B cell (primary cell): ENCODE data around the gene HTRA3. TPM values are rescaled to one million over a fixed set of nuclear protein-coding genes. Genes with fewer than 3 reads are reported as not detected.

Experiments
- ATAC-seq: fragments of 200-7000 bp; cut with Tn5 transposase; one replicate; pipeline ENCODE4 v1.10.0; 2021; ENCODE audit warnings: low read depth, mild to moderate bottlenecking, moderate number of reproducible peaks, moderate library complexity
- CTCF ChIA-PET: fragments of 350-600 bp; sonication (Branson Sonifier 250); formaldehyde crosslinking; loops from one replicate; lab custom pipeline; 2021; ENCODE audit warnings: antibody characterized with exemption, inconsistent platforms; lab: Charles Lee
- POLR2A ChIA-PET: fragments of 350-600 bp; sonication (Branson Sonifier 250); formaldehyde crosslinking; loops from one replicate; lab custom pipeline; 2021; ENCODE audit warnings: antibody characterized with exemption; lab: Charles Lee
- DNase-seq: peaks from one replicate; pipeline ENCODE4 v3.0.0; 2013
- H2AFZ ChIP-seq: 2 replicates; pipeline ENCODE4 v1.6.1; 2012; ENCODE audit warnings: mild to moderate bottlenecking, low read depth, low read length; ENCODE audit not compliant: insufficient read depth, poor library complexity, severe bottlenecking
- H3K27ac ChIP-seq, 2 donors: 1 replicate in 1 of 2; 2 replicates in 1 of 2; pipeline ENCODE4 v1.5.1; 2012 to 2013; ENCODE audit warnings: low read length in 2 of 2, mild to moderate bottlenecking in 2 of 2, moderate library complexity in 1 of 2
- H3K27me3 ChIP-seq, 4 experiments: fragments of 200-600 bp in 1 of 4; sonication (generic) in 1 of 4; replicated peaks in 1 of 4; 1 replicate in 2 of 4; 2 replicates in 2 of 4; pipeline versions ENCODE4 v1.6.1 to v1.7.0; 2013 to 2016; ENCODE audit warnings: low read length in 3 of 4, mild to moderate bottlenecking in 2 of 4, mixed read lengths in 1 of 4, moderate library complexity in 1 of 4; ENCODE audit not compliant: insufficient read depth in 4 of 4, control insufficient read depth in 3 of 4; ENCODE audit errors: control extremely low read depth in 1 of 4
- H3K36me3 ChIP-seq, 2 experiments: replicated peaks in 1 of 2; 1 replicate in 1 of 2; 2 replicates in 1 of 2; pipeline versions ENCODE4 v1.6.1 to v1.7.1; 2013; ENCODE audit warnings: low read length in 1 of 2; ENCODE audit not compliant: insufficient read depth in 2 of 2, control insufficient read depth in 1 of 2; ENCODE audit errors: control extremely low read depth in 1 of 2, extremely low read depth in 1 of 2
- H3K4me1 ChIP-seq, 2 donors: fragments of 200-600 bp in 1 of 2; sonication (generic) in 1 of 2; 1 replicate in 1 of 2; 2 replicates in 1 of 2; pipeline versions ENCODE4 v1.5.1 to v1.6.1; 2013 to 2017; ENCODE audit warnings: low read length in 2 of 2; ENCODE audit not compliant: control insufficient read depth in 2 of 2, insufficient read depth in 2 of 2
- H3K4me2 ChIP-seq: replicated peaks from 2 replicates; pipeline ENCODE3; 2012; ENCODE audit warnings: mild to moderate bottlenecking, low read depth, low read length; ENCODE audit not compliant: poor library complexity, severe bottlenecking
- H3K4me3 ChIP-seq, 5 experiments: fragments of 200-600 bp in 1 of 5; sonication (generic) in 1 of 5; 1 replicate in 3 of 5; 2 replicates in 2 of 5; pipeline versions ENCODE4 v1.5.1 to v1.7.0; 2011 to 2016; ENCODE audit warnings: low read length in 4 of 5, mild to moderate bottlenecking in 4 of 5, low read depth in 2 of 5, control low read depth in 1 of 5, moderate library complexity in 1 of 5; ENCODE audit not compliant: insufficient read depth in 1 of 5; ENCODE audit errors: control extremely low read depth in 1 of 5, extremely low read depth in 1 of 5
- H3K79me2 ChIP-seq: fragments of 200-600 bp; sonication (generic); one replicate; pipeline ENCODE4 v1.6.0; 2016; ENCODE audit warnings: low read length; ENCODE audit not compliant: control insufficient read depth, insufficient read depth
- H3K9ac ChIP-seq: fragments of 200-600 bp; sonication (generic); 2 replicates; pipeline ENCODE4 v1.6.1; 2017; ENCODE audit warnings: mild to moderate bottlenecking, low read length, moderate library complexity
- H3K9me3 ChIP-seq, 3 donors: one replicate each; pipeline versions ENCODE4 v1.6.1 to v1.7.1; 2013; ENCODE audit warnings: low read length in 2 of 3; ENCODE audit not compliant: control insufficient read depth in 2 of 3, insufficient read depth in 1 of 3; ENCODE audit errors: control extremely low read depth in 1 of 3
- H4K20me1 ChIP-seq: 2 replicates; pipeline ENCODE4 v1.6.0; 2012; ENCODE audit warnings: mild to moderate bottlenecking, low read length; ENCODE audit not compliant: insufficient read depth, control insufficient read depth, poor library complexity, severe bottlenecking
- H3K27ac Mint-ChIP-seq: one replicate; pipeline ENCODE4 v1.8.0; 2021; ENCODE audit warnings: mixed read lengths
- H3K27me3 Mint-ChIP-seq: one replicate; pipeline ENCODE4 v1.8.0; 2021; ENCODE audit warnings: mixed read lengths
- H3K4me1 Mint-ChIP-seq: one replicate; pipeline ENCODE4 v1.8.0; 2021; ENCODE audit warnings: mixed read lengths
- H3K4me3 Mint-ChIP-seq: one replicate; pipeline ENCODE4 v1.8.0; 2021; ENCODE audit warnings: mixed read lengths
- H3K9me3 Mint-ChIP-seq: one replicate; pipeline ENCODE4 v1.8.0; 2022; ENCODE audit warnings: mixed read lengths; ENCODE audit not compliant: insufficient read depth
- CTCF ChIP-seq: fragments of 200-600 bp; IDR thresholded peaks from one replicate; pipeline ENCODE4 v1.8.0; 2022; ENCODE audit warnings: antibody characterized with exemption, mild to moderate bottlenecking
- EZH2 ChIP-seq: IDR thresholded peaks from 2 replicates; pipeline ENCODE4 v1.6.1; 2012; ENCODE audit warnings: borderline replicate concordance, low read depth, mild to moderate bottlenecking, moderate library complexity, low read length; ENCODE audit not compliant: insufficient read depth, poor library complexity, severe bottlenecking
- WGBS: methylation state at CpG from one replicate; pipeline ENCODE4 v1.1.5; 2013; ENCODE audit warnings: missing lambda C conversion rate; ENCODE audit not compliant: insufficient coverage; 5-methylcytosine and 5-hydroxymethylcytosine counted together
- intact Hi-C: fragments of 100-400 bp; cut with micrococcal nuclease; formaldehyde crosslinking; loops from one replicate; pipeline ENCODE4 v1.10.0; 2022
- polyA plus RNA-seq: library from polyadenylated mRNA; depleted of rRNA; stranded (reverse); fragments of >200 nt; gene quantifications from 2 replicates; pipeline ENCODE4 v1.2.3, GENCODE V29; 2012
- total RNA-seq, 2 donors: library from RNA; stranded (reverse); fragments of 120-200 nt in 1 of 2; gene quantifications; 1 replicate in 1 of 2; 2 replicates in 1 of 2; pipeline versions ENCODE4 v1.2.3 to v1.2.4, GENCODE V29; 2013 to 2022

HTRA3 gene
- total and polyA plus RNA-seq, 2 donors (not counting 1 experiment from before 2014, with no cell fraction given): not detected

GRCh38 chr4:8225706-8226443 is 43.7 kb upstream of the HTRA3 start:
- Histone ChIP-seq H3K27ac (no peak overlapping the region), H3K9ac (no peak overlapping the region), H3K79me2 (peaks cover 4% of the 10 kb centered on the region), H3K27me3 (no peaks in the 10 kb centered on the region), H3K9me3 (no peaks in the 10 kb centered on the region), H3K36me3 (peaks cover 7 to 70% of the 10 kb centered on the region in 2 experiments), H2AFZ (no peak overlapping the region), H4K20me1 (peaks cover 50% of the 10 kb centered on the region), H3K4me1 (peaks cover 17 to 35% of the 10 kb centered on the region in 2 donors), H3K4me2 (no peak overlapping the region), H3K4me3 (no peak overlapping the region)
- no peak for DNase-seq
- Mint-ChIP-seq H3K4me3 (no peak overlapping the region), H3K9me3 (no peaks in the 10 kb centered on the region), H3K27me3 (no peaks in the 10 kb centered on the region), H3K4me1 (peaks cover 37% of the 10 kb centered on the region), H3K27ac (no peak overlapping the region)
- POLR2A ChIA-PET: interaction anchor here (5.3 kb wide), 1 partner anchor 25 kb away, joined by 50 read pairs; the partner anchor contains the start of gene SH3TC1
- TF ChIP-seq CTCF (no peak), EZH2 (no peak)
- intact Hi-C loops: loop anchor here (5.0 kb wide), 1 partner anchor 34 kb away; no protein-coding TSS in a partner anchor
- ATAC-seq: no peak
- CTCF ChIA-PET: interaction anchor here (1.1 to 5.5 kb wide), 4 partner anchors 17 to 49 kb away, joined by 4 to 35 read pairs (median 8); no protein-coding TSS in a partner anchor
- 86% methylated on average over 7 of the region's 10 CpGs for WGBS
